ENCODE data around the gene TNS1. TPM values are rescaled to one million over a fixed set of nuclear protein-coding genes. Genes with fewer than 3 reads are reported as not detected.

Gene TNS1
- total RNA-seq, 1 experiment from 2014 or later = 1.5 TPM

DNA sequence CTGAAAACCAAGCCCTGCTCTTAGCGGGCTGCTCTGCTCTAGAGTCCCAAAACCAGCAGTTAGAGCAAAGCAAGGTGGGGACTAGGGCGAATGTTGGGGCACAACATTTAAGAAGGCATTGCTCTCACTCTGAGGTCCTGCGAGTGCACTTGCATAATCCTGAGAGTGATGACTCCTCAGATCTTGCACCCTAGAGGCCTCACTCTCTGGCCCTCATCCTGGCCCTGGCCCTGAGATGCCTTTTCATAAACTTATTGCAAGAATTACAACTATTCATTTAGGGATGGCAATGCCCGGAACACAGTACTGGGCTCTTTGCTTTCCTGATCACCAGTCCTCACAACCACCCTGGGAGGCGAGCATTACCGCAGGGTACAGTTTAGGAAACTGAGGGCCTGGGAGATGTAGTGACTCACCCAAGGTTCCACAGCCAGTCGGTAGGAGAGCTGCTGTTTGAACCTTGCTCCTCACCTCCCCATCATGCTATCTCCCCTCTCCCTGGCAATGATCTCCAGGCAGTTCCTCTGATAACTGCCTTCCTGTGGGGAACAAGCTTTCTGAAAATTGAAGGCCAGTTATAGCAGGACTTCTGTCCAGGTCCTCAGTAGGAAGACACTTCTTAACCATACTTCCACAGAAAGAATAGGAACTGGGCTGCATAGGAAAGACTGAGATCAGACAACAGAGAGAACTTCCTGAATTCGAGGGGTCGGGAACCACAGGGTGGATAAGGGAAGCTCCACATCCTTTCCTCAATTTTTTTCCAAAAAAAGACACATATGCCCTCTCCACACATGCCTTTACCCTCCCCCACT lies 91.3 kb downstream of the TNS1 start:
- BruUV-seq (replicated peaks) = no TSS peak
- no peaks in the 10 kb centered on the region for H3K4me1 ChIP-seq (ENCODE audit: insufficient read depth, low read length)
- no peaks in the 10 kb centered on the region for H3K36me3 ChIP-seq (ENCODE audit: low read depth, low read length)
- H3F3A ChIP-seq (ENCODE audit: low read length, unreplicated experiment) = no peaks in the 10 kb centered on the region
- no peak overlapping the region for H3K27ac ChIP-seq (ENCODE audit: low read length)
- H4K20me1 ChIP-seq (ENCODE audit: low read length) = no peaks in the 10 kb centered on the region
- H3K4me2 ChIP-seq (ENCODE audit: low read length) = no peak overlapping the region
- ChIA-PET CTCF (no interaction called here), POLR2A (ENCODE audit: unreplicated experiment) (no interaction called here)
- no peaks in the 10 kb centered on the region for H3K9me2 ChIP-seq (replicated peaks; ENCODE audit: low read length)
- intact Hi-C loops (cut with micrococcal nuclease) = no loop called here
- DNase-seq (no peak), ATAC-seq (no peak)
- no peak overlapping the region for H2AFZ ChIP-seq (ENCODE audit: low read length)
- no peaks in the 10 kb centered on the region for H3K79me2 ChIP-seq (ENCODE audit: low read length)
- no peak for TF ChIP-seq EZH2phosphoT487 (IDR thresholded peaks at IDR 0.05; ENCODE audit: borderline replicate concordance, low read length)
- TF ChIP-seq, protein P1, sequence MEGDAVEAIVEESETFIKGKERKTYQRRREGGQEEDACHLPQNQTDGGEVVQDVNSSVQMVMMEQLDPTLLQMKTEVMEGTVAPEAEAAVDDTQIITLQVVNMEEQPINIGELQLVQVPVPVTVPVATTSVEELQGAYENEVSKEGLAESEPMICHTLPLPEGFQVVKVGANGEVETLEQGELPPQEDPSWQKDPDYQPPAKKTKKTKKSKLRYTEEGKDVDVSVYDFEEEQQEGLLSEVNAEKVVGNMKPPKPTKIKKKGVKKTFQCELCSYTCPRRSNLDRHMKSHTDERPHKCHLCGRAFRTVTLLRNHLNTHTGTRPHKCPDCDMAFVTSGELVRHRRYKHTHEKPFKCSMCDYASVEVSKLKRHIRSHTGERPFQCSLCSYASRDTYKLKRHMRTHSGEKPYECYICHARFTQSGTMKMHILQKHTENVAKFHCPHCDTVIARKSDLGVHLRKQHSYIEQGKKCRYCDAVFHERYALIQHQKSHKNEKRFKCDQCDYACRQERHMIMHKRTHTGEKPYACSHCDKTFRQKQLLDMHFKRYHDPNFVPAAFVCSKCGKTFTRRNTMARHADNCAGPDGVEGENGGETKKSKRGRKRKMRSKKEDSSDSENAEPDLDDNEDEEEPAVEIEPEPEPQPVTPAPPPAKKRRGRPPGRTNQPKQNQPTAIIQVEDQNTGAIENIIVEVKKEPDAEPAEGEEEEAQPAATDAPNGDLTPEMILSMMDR (conservative IDR thresholded peaks at IDR 0.05; ENCODE audit: low read depth, low read length) = no peak
- TF ChIP-seq EZH2 (IDR thresholded peaks at IDR 0.05; ENCODE audit: low read length, unreplicated experiment) = no peak
- no peak overlapping the region for H3K9ac ChIP-seq (ENCODE audit: low read length)
- H3K9me3 ChIP-seq (ENCODE audit: low read length) = no peaks in the 10 kb centered on the region
- H3K27me3 ChIP-seq (ENCODE audit: low read length) = peaks cover 76% of the 10 kb centered on the region
- no peak overlapping the region for H3K4me3 ChIP-seq (ENCODE audit: low read length)

DNA sequence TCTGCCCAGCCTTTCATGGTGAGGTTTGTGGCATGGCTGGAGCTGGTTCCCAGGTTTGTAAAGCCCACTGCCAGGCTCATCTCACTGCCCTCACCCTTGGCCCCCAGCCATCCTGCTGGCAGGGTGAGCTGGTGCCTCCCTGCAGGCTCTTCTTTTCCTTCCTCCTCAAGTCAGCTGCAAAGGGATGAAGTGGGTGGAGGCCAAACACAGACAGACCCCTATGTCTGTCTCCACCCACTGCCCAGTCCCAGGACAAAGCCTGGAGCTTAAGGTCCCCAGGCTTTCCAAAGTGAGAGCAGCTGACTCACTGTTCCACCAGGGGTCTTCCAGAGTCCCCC lies 92.0 kb downstream of the TNS1 start:
- intact Hi-C loops (cut with micrococcal nuclease) = no loop called here
- Histone ChIP-seq H3K9ac (ENCODE audit: low read length) (no peak overlapping the region), H3K27me3 (ENCODE audit: low read length) (peaks cover 76% of the 10 kb centered on the region), H3K4me2 (ENCODE audit: low read length) (no peak overlapping the region), H3K9me3 (ENCODE audit: low read length) (no peaks in the 10 kb centered on the region), H3F3A (ENCODE audit: low read length, unreplicated experiment) (no peaks in the 10 kb centered on the region), H2AFZ (ENCODE audit: low read length) (no peak overlapping the region), H3K9me2 (replicated peaks; ENCODE audit: low read length) (no peaks in the 10 kb centered on the region), H3K4me3 (ENCODE audit: low read length) (no peak overlapping the region), H3K79me2 (ENCODE audit: low read length) (no peaks in the 10 kb centered on the region), H3K4me1 (ENCODE audit: insufficient read depth, low read length) (no peaks in the 10 kb centered on the region), H3K27ac (ENCODE audit: low read length) (no peak overlapping the region), H3K36me3 (ENCODE audit: low read depth, low read length) (no peaks in the 10 kb centered on the region), H4K20me1 (ENCODE audit: low read length) (no peaks in the 10 kb centered on the region)
- CTCF ChIA-PET = no interaction called here
- POLR2A ChIA-PET (ENCODE audit: unreplicated experiment) = no interaction called here
- no peak for TF ChIP-seq EZH2phosphoT487 (IDR thresholded peaks at IDR 0.05; ENCODE audit: borderline replicate concordance, low read length)
- TF ChIP-seq, protein P1 (conservative IDR thresholded peaks at IDR 0.05; ENCODE audit: low read depth, low read length) = no peak
- no peak for TF ChIP-seq EZH2 (IDR thresholded peaks at IDR 0.05; ENCODE audit: low read length, unreplicated experiment)
- ATAC-seq (no peak), DNase-seq (no peak)
- BruUV-seq (replicated peaks) = no TSS peak

DNA sequence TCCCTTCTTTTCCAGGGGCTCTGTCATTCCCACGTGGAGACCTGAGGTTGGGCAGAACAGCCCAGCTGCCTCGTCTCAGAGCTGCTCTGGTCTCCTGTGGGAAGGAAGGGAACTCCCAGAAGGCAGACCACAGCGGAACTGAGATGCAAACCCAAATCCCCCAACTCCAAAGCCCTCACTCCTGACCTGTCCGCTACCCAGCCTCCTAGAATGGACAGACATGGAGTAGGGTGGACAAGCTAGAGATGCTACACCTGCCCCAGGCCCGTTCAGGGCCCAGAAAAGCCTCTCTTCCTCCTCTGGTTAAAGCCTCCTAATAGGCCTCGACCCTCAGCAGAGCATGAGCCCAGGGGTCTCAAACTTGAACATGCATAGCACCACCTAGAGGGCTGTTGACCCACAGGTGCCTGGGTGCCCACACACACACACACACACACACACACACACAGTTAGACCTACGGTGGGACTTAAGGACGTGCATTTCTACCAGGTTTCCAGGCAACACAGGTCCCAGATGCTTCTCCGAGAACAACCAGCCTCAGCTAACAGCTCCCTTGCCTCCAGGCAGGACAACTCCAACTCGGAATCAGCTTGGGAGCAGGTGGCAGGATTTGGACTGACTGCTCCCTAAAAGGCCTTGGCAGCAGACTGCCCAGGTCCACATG lies 93.5 kb downstream of the TNS1 start:
- Histone ChIP-seq H3K4me2 (ENCODE audit: low read length) (no peak overlapping the region), H3F3A (ENCODE audit: low read length, unreplicated experiment) (no peaks in the 10 kb centered on the region), H4K20me1 (ENCODE audit: low read length) (no peaks in the 10 kb centered on the region), H3K9me3 (ENCODE audit: low read length) (no peaks in the 10 kb centered on the region), H3K9me2 (replicated peaks; ENCODE audit: low read length) (no peaks in the 10 kb centered on the region), H3K27ac (ENCODE audit: low read length) (no peak overlapping the region), H3K36me3 (ENCODE audit: low read depth, low read length) (no peaks in the 10 kb centered on the region), H3K4me3 (ENCODE audit: low read length) (no peak overlapping the region), H3K9ac (ENCODE audit: low read length) (no peak overlapping the region), H2AFZ (ENCODE audit: low read length) (no peak overlapping the region), H3K27me3 (ENCODE audit: low read length) (peaks cover 76% of the 10 kb centered on the region), H3K4me1 (ENCODE audit: insufficient read depth, low read length) (no peaks in the 10 kb centered on the region), H3K79me2 (ENCODE audit: low read length) (no peaks in the 10 kb centered on the region)
- ATAC-seq = no peak
- no TSS peak for BruUV-seq (replicated peaks)
- ChIA-PET POLR2A (ENCODE audit: unreplicated experiment) (no interaction called here), CTCF (no interaction called here)
- TF ChIP-seq, protein P1 (conservative IDR thresholded peaks at IDR 0.05; ENCODE audit: low read depth, low read length) = no peak; the same call in 1 of the 2 replicates
- TF ChIP-seq EZH2 (IDR thresholded peaks at IDR 0.05; ENCODE audit: low read length, unreplicated experiment) (no peak), EZH2phosphoT487 (IDR thresholded peaks at IDR 0.05; ENCODE audit: borderline replicate concordance, low read length) (no peak)
- intact Hi-C loops (cut with micrococcal nuclease) = no loop called here
- DNase-seq = no peak
